ENCODE results near the gene C1orf50. TPM values are rescaled to one million over a fixed set of nuclear protein-coding genes. Genes with fewer than 3 reads are reported as not detected.

C1orf50 gene
- total and polyA plus RNA-seq, 12 donors: 4.7 to 10.7 (median 7.8) TPM

DNA sequence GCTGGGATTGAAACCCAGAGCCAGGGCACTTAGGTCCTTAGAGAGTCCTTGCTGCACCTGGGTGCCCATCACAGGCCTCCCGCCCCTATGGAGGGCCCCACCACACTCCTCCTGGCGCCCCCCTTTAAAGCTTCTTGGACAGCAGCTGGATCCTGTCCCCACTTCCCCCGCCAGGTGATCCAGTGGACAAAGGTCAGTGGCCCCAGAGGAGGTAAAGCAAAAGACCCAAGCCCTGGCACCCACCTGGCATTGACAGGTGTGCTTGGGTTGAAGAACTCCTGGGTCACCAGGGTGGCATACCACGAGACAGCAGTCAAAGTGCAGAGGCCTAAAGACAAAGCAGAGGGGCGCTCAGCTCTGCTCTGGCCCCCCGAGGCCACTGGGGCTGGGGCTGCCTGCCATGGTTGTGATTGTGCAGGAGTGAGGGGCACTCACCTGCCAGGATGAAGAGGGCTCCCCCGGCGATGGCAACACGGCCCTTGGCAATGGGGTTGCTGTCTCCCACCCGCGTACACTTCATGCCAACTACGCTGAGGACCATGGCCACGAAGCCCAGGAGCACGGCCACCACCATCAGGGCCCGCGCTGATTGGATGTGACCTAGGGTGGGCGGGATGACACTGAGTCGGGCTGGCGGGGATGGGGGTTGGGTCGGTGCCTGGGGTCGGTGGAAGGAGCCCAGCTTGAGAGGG, 28.9 kb upstream of the C1orf50 start:
- DNase-seq: no peak
- Histone ChIP-seq H3K27me3 (no peaks in the 10 kb centered on the region), H3K36me3 (no peaks in the 10 kb centered on the region), H3K4me3 (no peak overlapping the region), H3K9me3 (no peaks in the 10 kb centered on the region), H3K27ac (no peak overlapping the region), H3K4me1 (peaks cover 0 to 15% (median 0%) of the 10 kb centered on the region in 9 donors)
- intact Hi-C loops (cut with DNase I): no loop called here
- ATAC-seq: no peak
- WGBS, 2 donors: 86 to 90% methylated on average over 21 of the region's 21 CpGs
- TF ChIP-seq, protein P1, sequence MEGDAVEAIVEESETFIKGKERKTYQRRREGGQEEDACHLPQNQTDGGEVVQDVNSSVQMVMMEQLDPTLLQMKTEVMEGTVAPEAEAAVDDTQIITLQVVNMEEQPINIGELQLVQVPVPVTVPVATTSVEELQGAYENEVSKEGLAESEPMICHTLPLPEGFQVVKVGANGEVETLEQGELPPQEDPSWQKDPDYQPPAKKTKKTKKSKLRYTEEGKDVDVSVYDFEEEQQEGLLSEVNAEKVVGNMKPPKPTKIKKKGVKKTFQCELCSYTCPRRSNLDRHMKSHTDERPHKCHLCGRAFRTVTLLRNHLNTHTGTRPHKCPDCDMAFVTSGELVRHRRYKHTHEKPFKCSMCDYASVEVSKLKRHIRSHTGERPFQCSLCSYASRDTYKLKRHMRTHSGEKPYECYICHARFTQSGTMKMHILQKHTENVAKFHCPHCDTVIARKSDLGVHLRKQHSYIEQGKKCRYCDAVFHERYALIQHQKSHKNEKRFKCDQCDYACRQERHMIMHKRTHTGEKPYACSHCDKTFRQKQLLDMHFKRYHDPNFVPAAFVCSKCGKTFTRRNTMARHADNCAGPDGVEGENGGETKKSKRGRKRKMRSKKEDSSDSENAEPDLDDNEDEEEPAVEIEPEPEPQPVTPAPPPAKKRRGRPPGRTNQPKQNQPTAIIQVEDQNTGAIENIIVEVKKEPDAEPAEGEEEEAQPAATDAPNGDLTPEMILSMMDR (IDR thresholded peaks at IDR 0.05): no peak

DNA sequence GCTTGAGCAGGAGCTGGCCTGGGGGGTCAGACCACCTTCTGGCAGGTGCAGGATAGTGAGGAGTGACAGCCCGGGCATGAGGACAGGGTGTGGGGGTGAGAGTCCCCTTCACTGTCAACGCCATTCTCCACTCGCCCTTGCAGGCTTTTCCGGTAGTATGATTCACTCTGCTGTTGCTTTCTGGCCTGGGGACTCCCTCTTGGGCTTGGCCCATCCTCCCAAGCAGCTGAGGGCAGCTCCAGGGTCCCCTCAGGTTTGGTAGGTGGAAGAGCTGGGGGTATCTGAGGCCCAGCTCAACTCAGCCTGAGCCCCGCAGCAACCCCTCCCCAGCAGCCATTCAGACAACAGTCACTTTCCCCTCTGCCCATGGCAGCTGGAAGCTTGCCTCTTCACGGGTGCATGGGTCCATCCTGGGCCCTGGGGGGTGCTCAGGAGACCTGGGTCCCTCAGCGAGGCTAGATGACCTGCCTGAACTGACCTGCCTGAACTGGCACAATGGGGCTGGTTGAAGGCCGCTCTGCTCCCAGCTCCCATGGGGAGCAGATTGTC, 28.3 kb upstream of the C1orf50 start:
- WGBS, 2 donors: 79 to 82% methylated on average over 8 of the region's 8 CpGs

DNA sequence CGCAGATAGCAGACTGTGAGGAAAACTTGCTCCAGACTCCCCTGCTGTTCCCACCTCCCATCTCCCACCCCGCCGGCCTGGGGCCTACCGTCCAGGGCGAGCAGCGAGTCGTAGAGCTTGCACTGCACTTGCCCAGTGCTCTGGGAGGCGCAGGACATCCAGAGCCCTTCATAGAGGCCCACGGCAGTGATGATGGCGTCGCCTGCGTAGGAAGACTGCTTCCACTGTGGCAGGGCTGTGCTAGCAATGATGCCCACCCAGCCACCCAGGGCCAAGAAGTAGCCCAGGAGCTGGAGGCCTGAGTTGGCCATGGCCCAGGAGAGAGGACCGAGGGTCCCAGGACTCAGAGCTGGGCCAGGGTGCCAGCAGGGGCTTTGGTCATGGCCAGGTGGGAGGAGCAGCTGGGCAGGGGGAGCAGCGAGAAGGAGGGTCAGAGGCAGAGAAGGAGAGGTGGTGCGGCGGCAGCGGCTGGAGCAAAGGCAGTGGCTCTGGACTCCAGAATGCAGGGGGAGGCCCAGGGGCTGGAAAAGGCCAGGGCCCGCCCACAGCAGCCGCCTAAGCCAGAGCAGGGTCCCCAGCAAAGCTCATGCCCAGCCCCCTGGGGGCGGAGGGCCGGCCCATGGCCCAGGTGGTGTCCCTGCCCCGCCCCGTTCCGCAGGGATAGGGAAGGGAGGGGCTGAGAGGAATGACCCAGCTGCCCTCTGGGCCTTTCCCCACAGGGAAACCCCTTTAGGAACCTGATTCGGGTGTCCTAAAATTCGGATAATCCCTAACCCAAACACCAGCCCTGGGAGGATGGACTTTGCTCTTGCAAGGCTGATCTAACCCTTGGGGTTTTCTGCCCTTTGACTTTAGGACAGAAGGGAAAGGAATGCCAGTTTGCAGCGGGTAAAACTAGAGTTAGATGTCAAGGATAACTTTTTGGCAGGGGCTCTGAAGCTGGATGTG, 27.0 kb upstream of the C1orf50 start, which contains the start of gene CLDN19:
Gene CLDN19 (minus strand): TSS at position 484 of the 948 bp plus-strand sequence. CDS start 173 bp downstream, at position 311.
- TF ChIP-seq, protein P1 (IDR thresholded peaks at IDR 0.05): no peak
- WGBS, 2 donors: 65 to 67% methylated on average over 27 of the region's 27 CpGs
- H3K9me3 ChIP-seq: no peaks in the 10 kb centered on the region
- no peaks in the 10 kb centered on the region for H3K36me3 ChIP-seq
- no peak within 1 kb of the TSS for H3K27ac ChIP-seq
- H3K4me3 ChIP-seq: no peak within 1 kb of the TSS
- intact Hi-C loops (cut with DNase I): loop anchor here in 3 of 10 donors (10.0 kb wide), 3 partner anchors 395 to 595 kb away; partner anchors contain the start of gene GUCA2B (in 1 of the 3)
- no peak for ATAC-seq
- no peak for DNase-seq
- peaks cover 0 to 15% (median 0%) of the 10 kb centered on the region in 9 donors for H3K4me1 ChIP-seq
- no peaks in the 10 kb centered on the region for H3K27me3 ChIP-seq

More for the DNA sequence above, 28.3 kb upstream of the C1orf50 start:
- peaks cover 0 to 15% (median 0%) of the 10 kb centered on the region in 9 donors for H3K4me1 ChIP-seq
- no peak for DNase-seq
- H3K27me3 ChIP-seq: no peaks in the 10 kb centered on the region
- no peaks in the 10 kb centered on the region for H3K36me3 ChIP-seq
- TF ChIP-seq, protein P1 (IDR thresholded peaks at IDR 0.05): no peak
- no peak overlapping the region for H3K4me3 ChIP-seq
- no peak overlapping the region for H3K27ac ChIP-seq
- ATAC-seq: no peak
- intact Hi-C loops (cut with DNase I): no loop called here
- no peaks in the 10 kb centered on the region for H3K9me3 ChIP-seq

All from heart right ventricle (tissue), 16 donors.